C4-2B (cell line): ENCODE results near the gene SPOCK3.

ENCODE experiments used
- H3K27ac ChIP-seq: fragments of 450-650 bp; 2 replicates; pipeline ENCODE4 v1.5.1; 2017
- CTCF ChIP-seq: fragments of 450-650 bp; conservative IDR thresholded peaks from 2 replicates; pipeline ENCODE4 v1.5.1; 2017; ENCODE audit warnings: mild to moderate bottlenecking
- ZFX ChIP-seq: fragments of 450-650 bp; IDR thresholded peaks from 2 replicates; pipeline ENCODE4 v1.6.1; 2017

SPOCK3 gene

GRCh38 chr4:167210166-167210565 lies 24.1 kb downstream of the SPOCK3 start:
- no peak for TF ChIP-seq ZFX
- no peak for TF ChIP-seq CTCF
- no peak overlapping the region for H3K27ac ChIP-seq

- TF ChIP-seq CTCF (no peak), ZFX (no peak)
- no peak overlapping the region for H3K27ac ChIP-seq
Measured at GRCh38 chr4:167196344-167197012, 37.8 kb downstream of the SPOCK3 start.

- no peak for TF ChIP-seq ZFX
- no peak for TF ChIP-seq CTCF
- no peak overlapping the region for H3K27ac ChIP-seq
Measured at GRCh38 chr4:167190379-167190778, 43.9 kb downstream of the SPOCK3 start.

- no peak for TF ChIP-seq CTCF
- TF ChIP-seq ZFX, result no peak
- no peak overlapping the region for H3K27ac ChIP-seq
Measured at GRCh38 chr4:167185465-167185864, 48.8 kb downstream of the SPOCK3 start.

- H3K27ac ChIP-seq, result no peak overlapping the region
- TF ChIP-seq CTCF (no peak), ZFX (no peak)
Measured at GRCh38 chr4:167183036-167183435, 51.3 kb downstream of the SPOCK3 start.

GRCh38 chr4:167177925-167178324 lies 56.4 kb downstream of the SPOCK3 start:
- no peak overlapping the region for H3K27ac ChIP-seq
- TF ChIP-seq CTCF (no peak), ZFX (no peak)

- TF ChIP-seq ZFX (no peak), CTCF (no peak)
- H3K27ac ChIP-seq, result no peak overlapping the region
Measured at GRCh38 chr4:167176723-167177367, 57.4 kb downstream of the SPOCK3 start.
